HCT116 (cell line): ENCODE measurements around the gene GADD45G. TPM values are rescaled to one million over a fixed set of nuclear protein-coding genes. Genes with fewer than 3 reads are reported as not detected.

Experiments used
- ATAC-seq: fragments of 200-7000 bp; cut with Tn5 transposase; 2 replicates; pipeline ENCODE4 v1.9.1; 2020; ENCODE audit warnings: mild to moderate bottlenecking, moderate library complexity
- BruUV-seq: library from RNA; stranded (reverse); fragments of 400-500 nt; replicated peaks from 2 replicates; lab custom pipeline; 2021; lab: Mats Ljungman, UMichigan
- CTCF ChIA-PET: fragments of 300-600 bp; sonication (Branson Sonifier 250); formaldehyde crosslinking; loops from one replicate; lab custom pipeline; 2021; ENCODE audit warnings: antibody characterized with exemption; lab: Charles Lee
- POLR2A ChIA-PET: fragments of 300-600, 350-600 bp; sonication (Branson Sonifier 250); formaldehyde crosslinking; loops from one replicate; lab custom pipeline; 2021; ENCODE audit warnings: antibody characterized with exemption; lab: Charles Lee
- RAD21 ChIA-PET, 2 experiments: fragments of 300-600 bp; sonication (Branson Sonifier 250); formaldehyde crosslinking; loops; one replicate each; lab custom pipeline; 2023; ENCODE audit warnings: low total read pairs in 2 of 2; ENCODE audit not compliant: uncharacterized antibody in 2 of 2, unreplicated experiment in 2 of 2, low non-redundant PET in 1 of 2; lab: Charles Lee
- DNase-seq: peaks from one replicate; pipeline ENCODE4 v3.0.0-alpha.2; 2010; ENCODE audit warnings: low read depth, low spot score
- H2AFZ ChIP-seq: fragments of 200-600 bp; shearing (Covaris generic), sonication (generic); 2 replicates; pipeline ENCODE4 v1.6.1; 2017; ENCODE audit warnings: low read depth, mixed run types, mixed read lengths, antibody characterized with exemption, low read length; ENCODE audit not compliant: poor library complexity, severe bottlenecking
- H3K27ac ChIP-seq: 2 replicates; pipeline ENCODE4 v1.5.1; 2012; ENCODE audit warnings: low read depth, low read length
- H3K27me3 ChIP-seq: fragments of 200-600 bp; sonication (generic); 2 replicates; pipeline ENCODE4 v1.6.1; 2016; ENCODE audit warnings: mixed run types, low read length, mixed read lengths; ENCODE audit not compliant: insufficient read depth
- H3K36me3 ChIP-seq, 2 experiments: fragments of 200-500 bp in 1 of 2; fragments of 200-600 bp in 1 of 2; sonication (Bioruptor generic) in 1 of 2; sonication (generic) in 1 of 2; 2 replicates each; pipeline versions ENCODE4 v1.5.1 to v1.6.1; 2014 to 2016; ENCODE audit warnings: low read length in 2 of 2, inconsistent platforms in 1 of 2, mixed read lengths in 1 of 2, mixed run types in 1 of 2; ENCODE audit not compliant: insufficient read depth in 2 of 2, control insufficient read depth in 1 of 2
- H3K4me1 ChIP-seq, 2 experiments: fragments of 200-600 bp in 1 of 2; sonication (generic) in 1 of 2; 2 replicates each; pipeline versions ENCODE4 v1.5.1 to v1.6.1; 2012 to 2017; ENCODE audit warnings: low read length in 2 of 2, inconsistent platforms in 1 of 2, mild to moderate bottlenecking in 1 of 2, mixed read lengths in 1 of 2, mixed run types in 1 of 2, moderate library complexity in 1 of 2; ENCODE audit not compliant: insufficient read depth in 2 of 2, control insufficient read depth in 1 of 2
- H3K4me2 ChIP-seq: fragments of 200-600 bp; sonication (generic); 2 replicates; pipeline ENCODE4 v1.6.1; 2017; ENCODE audit warnings: mixed run types, low read length, mixed read lengths
- H3K4me3 ChIP-seq, 2 experiments: fragments of 200-600 bp in 1 of 2; sonication (generic) in 1 of 2; replicated peaks in 1 of 2; 2 replicates each; pipeline ENCODE4 v1.5.1; 2011 to 2016; ENCODE audit warnings: low read length in 2 of 2, control low read depth in 1 of 2, low read depth in 1 of 2, mild to moderate bottlenecking in 1 of 2, mixed read lengths in 1 of 2, mixed run types in 1 of 2
- H3K79me2 ChIP-seq: fragments of 200-600 bp; sonication (generic); 2 replicates; pipeline ENCODE4 v1.6.1; 2017; ENCODE audit warnings: mild to moderate bottlenecking, mixed run types, low read length, moderate library complexity, mixed read lengths; ENCODE audit not compliant: insufficient read depth
- H3K9ac ChIP-seq: fragments of 200-600 bp; sonication (generic); 2 replicates; pipeline ENCODE4 v1.6.1; 2016; ENCODE audit warnings: low read length, mixed read lengths
- H3K9me2 ChIP-seq: fragments of 200-600 bp; sonication (generic), shearing (Covaris generic); 2 replicates; pipeline ENCODE4 v1.6.1; 2017; ENCODE audit warnings: mixed run types, mild to moderate bottlenecking, moderate library complexity; ENCODE audit not compliant: insufficient read depth
- H3K9me3 ChIP-seq, 2 experiments: fragments of 200-500 bp in 1 of 2; fragments of 200-600 bp in 1 of 2; sonication (Bioruptor generic) in 1 of 2; sonication (generic) in 1 of 2; 2 replicates each; pipeline ENCODE4 v1.6.1; 2014 to 2017; ENCODE audit warnings: low read length in 2 of 2, mixed read lengths in 2 of 2, inconsistent platforms in 1 of 2, low read depth in 1 of 2, mild to moderate bottlenecking in 1 of 2, mixed run types in 1 of 2, moderate library complexity in 1 of 2; ENCODE audit not compliant: control insufficient read depth in 1 of 2, insufficient read depth in 1 of 2
- H4K20me1 ChIP-seq: fragments of 200-600 bp; sonication (generic), shearing (Covaris generic); 2 replicates; pipeline ENCODE4 v1.6.1; 2017; ENCODE audit warnings: mixed run types, mild to moderate bottlenecking, moderate library complexity; ENCODE audit not compliant: insufficient read depth
- CTCF ChIP-seq, 3 experiments: fragments of 200-600 bp in 1 of 3; sonication (generic) in 1 of 3; IDR thresholded peaks in 2 of 3; conservative IDR thresholded peaks in 1 of 3; 2 replicates each; pipeline ENCODE4 v1.5.1; 2012 to 2017; ENCODE audit warnings: low read depth in 2 of 3, low read length in 2 of 3, antibody characterized with exemption in 1 of 3, borderline replicate concordance in 1 of 3, control low read depth in 1 of 3, mild to moderate bottlenecking in 1 of 3, mixed read lengths in 1 of 3, mixed run types in 1 of 3, moderate library complexity in 1 of 3; ENCODE audit not compliant: insufficient read depth in 1 of 3
- FOSL1 ChIP-seq: IDR thresholded peaks from 2 replicates; pipeline ENCODE4 v1.6.1; 2012; ENCODE audit warnings: low read depth
- RAD21 ChIP-seq: IDR thresholded peaks from 2 replicates; pipeline ENCODE4 v1.6.1; 2012; ENCODE audit warnings: low read depth, mild to moderate bottlenecking
- SP1 ChIP-seq: IDR thresholded peaks from 2 replicates; pipeline ENCODE4 v1.6.1; 2012; ENCODE audit warnings: low read depth
- intact Hi-C: fragments of 100-400 bp; cut with micrococcal nuclease; formaldehyde crosslinking; loops from 2 replicates; pipeline ENCODE4 v1.10.0; 2022
- total RNA-seq: library from RNA; stranded (reverse); gene quantifications from one replicate; pipeline ENCODE4 v1.2.1, GENCODE V29; 2021; ENCODE audit not compliant: unreplicated experiment

Gene GADD45G
- total RNA-seq, 1 experiment from 2014 or later, result not detected

GRCh38 chr9:89621031-89621430 is 16.2 kb downstream of the GADD45G start:
- no peaks in the 10 kb centered on the region for H3K36me3 ChIP-seq
- ATAC-seq (no peak), DNase-seq (no peak)
- H3K4me2 ChIP-seq, result no peak overlapping the region
- ChIA-PET RAD21 (no interaction called here), POLR2A (no interaction called here), CTCF (no interaction called here)
- no peaks in the 10 kb centered on the region for H3K4me1 ChIP-seq
- no peaks in the 10 kb centered on the region for H3K79me2 ChIP-seq
- no peaks in the 10 kb centered on the region for H3K9me2 ChIP-seq
- no peaks in the 10 kb centered on the region for H4K20me1 ChIP-seq
- no peaks in the 10 kb centered on the region for H3K9me3 ChIP-seq
- no peak overlapping the region for H3K27ac ChIP-seq
- no peak overlapping the region for H3K9ac ChIP-seq
- H3K4me3 ChIP-seq, result no peak overlapping the region
- intact Hi-C loops, result no loop called here
- H2AFZ ChIP-seq, result no peak overlapping the region
- no peak for TF ChIP-seq FOSL1
- BruUV-seq, result no TSS peak
- peaks cover 5% of the 10 kb centered on the region; the same call in 1 of the 2 replicates for H3K27me3 ChIP-seq

GRCh38 chr9:89621676-89622075 is 16.9 kb downstream of the GADD45G start:
- no peak overlapping the region for H3K27ac ChIP-seq
- H3K9ac ChIP-seq, result no peak overlapping the region
- H4K20me1 ChIP-seq, result no peaks in the 10 kb centered on the region
- POLR2A ChIA-PET, result no interaction called here
- RAD21 ChIA-PET, result no interaction called here
- H3K4me1 ChIP-seq, result no peaks in the 10 kb centered on the region
- H3K4me2 ChIP-seq, result no peak overlapping the region
- intact Hi-C loops, result no loop called here
- no TSS peak for BruUV-seq
- ATAC-seq, result no peak
- H3K9me2 ChIP-seq, result no peaks in the 10 kb centered on the region
- H3K9me3 ChIP-seq, result no peaks in the 10 kb centered on the region
- H3K79me2 ChIP-seq, result no peaks in the 10 kb centered on the region
- H3K36me3 ChIP-seq, result no peaks in the 10 kb centered on the region
- no peak overlapping the region for H2AFZ ChIP-seq
- CTCF ChIA-PET, result no interaction called here
- peaks cover 7% of the 10 kb centered on the region; the same call in 1 of the 2 replicates for H3K27me3 ChIP-seq
- no peak overlapping the region for H3K4me3 ChIP-seq
- no peak for TF ChIP-seq CTCF (IDR thresholded peaks at IDR 0.05 in 2 of 3, conservative IDR thresholded peaks at IDR 0.05 in 1 of 3; ENCODE audit: borderline replicate concordance in 1 of 3, insufficient read depth in 1 of 3, low read depth in 2 of 3, low read length in 2 of 3)
- no peak for TF ChIP-seq SP1
- no peak for TF ChIP-seq RAD21
- TF ChIP-seq, all 23 proteins: peak for 0
- no peak for DNase-seq
